Activated CD4-positive, alpha-beta T cell treated with anti-CD3 and anti-CD28 coated beads for 4 hours (primary cell): ENCODE data around the gene AEN.

Source experiments
- DNase-seq, 2 donors: peaks; one replicate each; pipeline ENCODE4 v3.0.0-alpha.2; 2020

AEN gene

GRCh38 chr15:88680241-88681001 lies 59.3 kb downstream of the AEN start:
- no peak for DNase-seq

- DNase-seq: no peak
These were observed 60.6 kb downstream of the AEN start for GRCh38 chr15:88681610-88682221.
